HT1080 (cell line): ENCODE measurements around the gene NEURL1B. TPM values are rescaled to one million over a fixed set of nuclear protein-coding genes. Genes with fewer than 3 reads are reported as not detected.
"Not testable (repeated sequence)": the region's sequence is repeated elsewhere in the genome, so short reads cannot be mapped to it uniquely, and the experiment has no call there.

Experiments used
- DNase-seq: peaks from one replicate; pipeline ENCODE4 v3.0.0-alpha.2; 2015; ENCODE audit warnings: low read depth
- total RNA-seq: library from RNA; depleted of rRNA; stranded (reverse); fragments of >200 nt; shearing (Covaris generic); gene quantifications from 2 replicates; pipeline ENCODE4 v1.2.3, GENCODE V29; 2014

Gene NEURL1B
- total RNA-seq, 1 experiment from 2014 or later: 0.55 TPM

GRCh38 chr5:172694541-172694940, 53.5 kb downstream of the NEURL1B start:
- DNase-seq: no peak

GRCh38 chr5:172695232-172696054, 54.4 kb downstream of the NEURL1B start:
- DNase-seq: no peak

GRCh38 chr5:172696171-172696849, 55.2 kb downstream of the NEURL1B start:
- no peak for DNase-seq

GRCh38 chr5:172697123-172698121, 56.4 kb downstream of the NEURL1B start:
- peak; percentile 80 for DNase-seq

GRCh38 chr5:172699423-172699822, 58.4 kb downstream of the NEURL1B start:
- no peak for DNase-seq

GRCh38 chr5:172699999-172700364, 58.9 kb downstream of the NEURL1B start:
- DNase-seq: no peak

- no peak for DNase-seq
These were observed 59.6 kb downstream of the NEURL1B start for GRCh38 chr5:172700365-172701290.

- no peak for DNase-seq
These were observed 60.2 kb downstream of the NEURL1B start for GRCh38 chr5:172701291-172701656.

- no peak for DNase-seq
These were observed 62.9 kb downstream of the NEURL1B start for GRCh38 chr5:172703952-172704351.

- no peak for DNase-seq
These were observed 64.6 kb downstream of the NEURL1B start for GRCh38 chr5:172705576-172706084.

GRCh38 chr5:172706796-172707195, 65.7 kb downstream of the NEURL1B start:
- no peak for DNase-seq

GRCh38 chr5:172707285-172708182, 66.5 kb downstream of the NEURL1B start:
- DNase-seq: peak; percentile 70

- no peak for DNase-seq
These were observed 67.1 kb downstream of the NEURL1B start for GRCh38 chr5:172708183-172708505.

- no peak for DNase-seq
These were observed 69.6 kb downstream of the NEURL1B start for GRCh38 chr5:172710676-172711075.

GRCh38 chr5:172711321-172711861, 70.3 kb downstream of the NEURL1B start:
- not testable (repeated sequence) for DNase-seq

GRCh38 chr5:172712610-172713009, 71.5 kb downstream of the NEURL1B start:
- DNase-seq: no peak

GRCh38 chr5:172713113-172713808, 72.2 kb downstream of the NEURL1B start:
- no peak for DNase-seq

- DNase-seq: no peak
These were observed 72.9 kb downstream of the NEURL1B start for GRCh38 chr5:172713809-172714490.
